GM12892 (cell line): ENCODE data around the gene ZGPAT.
A peak's percentile ranks its signal among the peaks of the same experiment; 100 is the strongest.

Source experiments
- DNase-seq: peaks from one replicate; pipeline ENCODE4 v3.0.0; 2011; ENCODE audit not compliant: insufficient read length
- FAIRE-seq: peaks from 2 replicates; lab custom pipeline; 2011; peaks lifted over from hg19 to GRCh38; lab: Jason Lieb, UNC
- POLR2A ChIP-seq: IDR thresholded peaks from 2 replicates; pipeline ENCODE4 v1.6.1; 2011; ENCODE audit warnings: low read depth, low read length, control low read depth
- POLR2AphosphoS5 ChIP-seq: IDR thresholded peaks from 2 replicates; pipeline ENCODE4 v1.6.1; 2011; ENCODE audit warnings: low read depth, low read length, control low read depth
- TAF1 ChIP-seq: IDR thresholded peaks from 2 replicates; pipeline ENCODE4 v1.6.1; 2011; ENCODE audit warnings: low read depth, mild to moderate bottlenecking, control low read depth, low read length, borderline replicate concordance

ZGPAT gene

DNA sequence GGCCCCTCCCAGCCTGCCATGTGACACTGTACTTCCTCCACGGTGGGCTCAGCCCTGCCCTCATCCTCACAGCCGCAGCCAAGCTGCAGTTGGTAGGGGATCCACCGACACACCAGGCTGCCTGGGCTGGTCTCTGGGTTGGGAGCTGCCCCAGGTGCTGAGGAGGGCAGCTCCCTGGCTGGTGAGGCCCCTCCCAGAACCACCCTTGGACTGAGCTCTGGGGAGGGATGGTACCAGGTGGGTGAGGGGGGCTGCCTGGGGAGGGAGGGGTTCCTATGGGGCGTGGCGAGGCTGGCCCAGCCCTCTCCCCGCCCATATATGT, 11.6 kb upstream of the ZGPAT start:
- FAIRE-seq = peak; percentile 17
- TF ChIP-seq POLR2AphosphoS5 (no peak; the same call in 1 of the 2 replicates), TAF1 (no peak), POLR2A (0 out of 2 replicates have a peak, but pooled peaks have one; percentile 12)
- no peak for DNase-seq

DNA sequence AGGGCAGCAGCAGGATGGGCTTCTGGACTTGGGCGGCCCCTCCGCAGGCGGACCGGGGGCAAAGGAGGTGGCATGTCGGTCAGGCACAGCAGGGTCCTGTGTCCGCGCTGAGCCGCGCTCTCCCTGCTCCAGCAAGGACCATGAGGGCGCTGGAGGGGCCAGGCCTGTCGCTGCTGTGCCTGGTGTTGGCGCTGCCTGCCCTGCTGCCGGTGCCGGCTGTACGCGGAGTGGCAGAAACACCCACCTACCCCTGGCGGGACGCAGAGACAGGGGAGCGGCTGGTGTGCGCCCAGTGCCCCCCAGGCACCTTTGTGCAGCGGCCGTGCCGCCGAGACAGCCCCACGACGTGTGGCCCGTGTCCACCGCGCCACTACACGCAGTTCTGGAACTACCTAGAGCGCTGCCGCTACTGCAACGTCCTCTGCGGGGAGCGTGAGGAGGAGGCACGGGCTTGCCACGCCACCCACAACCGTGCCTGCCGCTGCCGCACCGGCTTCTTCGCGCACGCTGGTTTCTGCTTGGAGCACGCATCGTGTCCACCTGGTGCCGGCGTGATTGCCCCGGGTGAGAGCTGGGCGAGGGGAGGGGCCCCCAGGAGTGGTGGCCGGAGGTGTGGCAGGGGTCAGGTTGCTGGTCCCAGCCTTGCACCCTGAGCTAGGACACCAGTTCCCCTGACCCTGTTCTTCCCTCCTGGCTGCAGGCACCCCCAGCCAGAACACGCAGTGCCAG, 11.0 kb upstream of the ZGPAT start, which contains the start of gene TNFRSF6B:
Gene TNFRSF6B, plus strand, starts transcription at position 25 of the 729 bp plus-strand sequence. Its CDS starts 116 bp downstream, at position 141.
- peak; percentile 41 for DNase-seq
- no peak for FAIRE-seq
- TF ChIP-seq POLR2A (peak; percentile 38; the same call in 1 of the 2 replicates), POLR2AphosphoS5 (peak; percentile 57; the same call in 1 of the 2 replicates), TAF1 (no peak)

DNA sequence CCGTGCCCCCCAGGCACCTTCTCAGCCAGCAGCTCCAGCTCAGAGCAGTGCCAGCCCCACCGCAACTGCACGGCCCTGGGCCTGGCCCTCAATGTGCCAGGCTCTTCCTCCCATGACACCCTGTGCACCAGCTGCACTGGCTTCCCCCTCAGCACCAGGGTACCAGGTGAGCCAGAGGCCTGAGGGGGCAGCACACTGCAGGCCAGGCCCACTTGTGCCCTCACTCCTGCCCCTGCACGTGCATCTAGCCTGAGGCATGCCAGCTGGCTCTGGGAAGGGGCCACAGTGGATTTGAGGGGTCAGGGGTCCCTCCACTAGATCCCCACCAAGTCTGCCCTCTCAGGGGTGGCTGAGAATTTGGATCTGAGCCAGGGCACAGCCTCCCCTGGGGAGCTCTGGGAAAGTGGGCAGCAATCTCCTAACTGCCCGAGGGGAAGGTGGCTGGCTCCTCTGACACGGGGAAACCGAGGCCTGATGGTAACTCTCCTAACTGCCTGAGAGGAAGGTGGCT, 10.4 kb upstream of the ZGPAT start:
- TF ChIP-seq TAF1 (no peak), POLR2A (no peak; the same call in 1 of the 2 replicates), POLR2AphosphoS5 (no peak)
- DNase-seq (peak; percentile 26), FAIRE-seq (no peak)

DNA sequence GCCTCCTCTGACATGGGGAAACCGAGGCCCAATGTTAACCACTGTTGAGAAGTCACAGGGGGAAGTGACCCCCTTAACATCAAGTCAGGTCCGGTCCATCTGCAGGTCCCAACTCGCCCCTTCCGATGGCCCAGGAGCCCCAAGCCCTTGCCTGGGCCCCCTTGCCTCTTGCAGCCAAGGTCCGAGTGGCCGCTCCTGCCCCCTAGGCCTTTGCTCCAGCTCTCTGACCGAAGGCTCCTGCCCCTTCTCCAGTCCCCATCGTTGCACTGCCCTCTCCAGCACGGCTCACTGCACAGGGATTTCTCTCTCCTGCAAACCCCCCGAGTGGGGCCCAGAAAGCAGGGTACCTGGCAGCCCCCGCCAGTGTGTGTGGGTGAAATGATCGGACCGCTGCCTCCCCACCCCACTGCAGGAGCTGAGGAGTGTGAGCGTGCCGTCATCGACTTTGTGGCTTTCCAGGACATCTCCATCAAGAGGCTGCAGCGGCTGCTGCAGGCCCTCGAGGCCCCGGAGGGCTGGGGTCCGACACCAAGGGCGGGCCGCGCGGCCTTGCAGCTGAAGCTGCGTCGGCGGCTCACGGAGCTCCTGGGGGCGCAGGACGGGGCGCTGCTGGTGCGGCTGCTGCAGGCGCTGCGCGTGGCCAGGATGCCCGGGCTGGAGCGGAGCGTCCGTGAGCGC, 9.8 kb upstream of the ZGPAT start:
- no peak for FAIRE-seq
- DNase-seq = peak; percentile 18
- TF ChIP-seq TAF1 = no peak
- TF ChIP-seq POLR2A = 0 out of 2 replicates have a peak, but pooled peaks have one; percentile 32

- FAIRE-seq = peak; percentile 81
- TF ChIP-seq POLR2A = peak; percentile 43
- TF ChIP-seq TAF1 = no peak
- DNase-seq = peak; percentile 68
Measured at GRCh38 chr20:63698739-63699465, 8.9 kb upstream of the ZGPAT start.

DNA sequence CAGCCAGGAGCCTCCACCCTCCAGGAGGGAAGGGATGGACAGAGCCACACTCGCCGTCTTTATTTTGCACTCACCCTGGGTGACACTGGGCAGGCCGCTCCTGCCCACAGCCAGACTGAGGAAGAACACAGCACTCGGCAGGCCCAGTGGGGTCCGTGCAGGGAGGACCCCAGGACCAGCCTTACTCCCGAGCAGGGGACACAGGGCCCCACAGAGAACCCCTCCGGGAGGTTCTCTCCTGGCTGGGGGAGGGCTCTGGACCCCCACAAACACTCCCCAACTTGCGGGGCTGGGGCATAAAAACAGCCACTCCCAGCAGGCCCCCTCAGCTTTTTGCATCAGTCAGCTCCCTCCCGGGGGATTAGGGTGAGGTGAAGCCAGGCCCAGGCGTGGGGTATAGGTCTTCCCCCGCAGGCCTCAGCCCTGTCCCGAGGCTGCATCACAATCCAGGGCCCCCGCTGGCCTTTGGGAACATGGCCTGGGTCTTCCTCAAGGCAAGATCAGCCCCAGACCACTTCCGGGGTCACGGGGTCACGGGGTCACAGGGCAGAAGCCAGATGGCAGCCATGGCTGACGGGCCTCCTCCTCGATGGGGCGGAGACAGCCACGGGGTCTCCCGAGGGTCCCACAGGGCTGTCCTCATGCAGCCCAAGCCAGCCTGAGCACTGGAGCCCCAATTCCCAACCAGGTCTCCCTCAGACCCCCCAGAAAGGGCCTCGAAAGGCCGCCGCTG, 8.2 kb upstream of the ZGPAT start:
- 0 out of 2 replicates have a peak, but pooled peaks have one; percentile 12 for TF ChIP-seq POLR2AphosphoS5
- no peak for TF ChIP-seq POLR2A
- FAIRE-seq (no peak), DNase-seq (no peak)

- no peak for FAIRE-seq
- DNase-seq = peak; percentile 18
- TF ChIP-seq POLR2AphosphoS5 (0 out of 2 replicates have a peak, but pooled peaks have one; percentile 8), POLR2A (no peak; the same call in 1 of the 2 replicates)
Measured at GRCh38 chr20:63700199-63701050, 7.4 kb upstream of the ZGPAT start.

- TF ChIP-seq POLR2A (no peak), TAF1 (no peak), POLR2AphosphoS5 (no peak)
- DNase-seq (peak; percentile 8), FAIRE-seq (no peak)
Measured at GRCh38 chr20:63701051-63701328, 6.8 kb upstream of the ZGPAT start.

DNA sequence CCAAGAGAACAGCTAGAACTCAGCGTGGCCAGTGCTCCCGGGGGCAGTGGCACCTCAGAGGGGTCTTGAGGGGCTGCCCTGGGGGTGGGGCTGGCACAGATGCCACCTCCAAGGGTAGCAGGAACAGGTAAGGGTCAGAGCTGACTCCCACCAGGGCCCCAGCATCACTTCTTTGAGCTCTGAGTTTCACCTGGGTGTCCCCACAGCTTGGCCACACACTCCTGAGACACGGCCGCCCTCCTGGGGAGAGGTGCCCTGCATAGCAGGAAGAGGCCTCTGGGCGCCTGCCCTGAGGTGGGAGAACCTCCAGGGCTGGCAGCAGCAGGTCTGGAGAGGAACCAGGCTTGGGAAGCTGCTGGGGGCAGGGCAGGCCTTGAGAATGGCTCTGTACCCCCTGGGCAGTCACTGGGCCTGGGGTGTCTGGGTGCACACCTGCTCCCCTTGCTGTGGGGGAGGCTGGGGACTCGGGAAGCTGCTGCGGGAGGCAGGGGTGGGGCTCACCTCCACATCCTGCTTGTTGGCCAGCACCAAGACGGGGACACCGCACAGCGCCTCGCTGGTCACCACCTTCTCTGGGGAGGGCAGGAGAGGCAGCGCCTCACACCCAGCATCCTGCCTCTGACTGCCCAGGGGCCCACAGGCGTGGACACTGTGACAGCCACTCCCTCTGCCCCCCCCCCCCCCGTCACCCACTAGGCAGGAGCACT, 6.4 kb upstream of the ZGPAT start:
- DNase-seq (peak; percentile 17), FAIRE-seq (no peak)
- 0 out of 2 replicates have a peak, but pooled peaks have one; percentile 10 for TF ChIP-seq POLR2A
- no peak for TF ChIP-seq TAF1
- TF ChIP-seq POLR2AphosphoS5 = no peak

- FAIRE-seq = no peak
- no peak for TF ChIP-seq POLR2A
- TF ChIP-seq POLR2AphosphoS5 = no peak
- TF ChIP-seq TAF1 = no peak
- DNase-seq = no peak
Measured at GRCh38 chr20:63702036-63702665, 5.7 kb upstream of the ZGPAT start.
